ENCODE measurements around the gene SLC35E3.

DNA sequence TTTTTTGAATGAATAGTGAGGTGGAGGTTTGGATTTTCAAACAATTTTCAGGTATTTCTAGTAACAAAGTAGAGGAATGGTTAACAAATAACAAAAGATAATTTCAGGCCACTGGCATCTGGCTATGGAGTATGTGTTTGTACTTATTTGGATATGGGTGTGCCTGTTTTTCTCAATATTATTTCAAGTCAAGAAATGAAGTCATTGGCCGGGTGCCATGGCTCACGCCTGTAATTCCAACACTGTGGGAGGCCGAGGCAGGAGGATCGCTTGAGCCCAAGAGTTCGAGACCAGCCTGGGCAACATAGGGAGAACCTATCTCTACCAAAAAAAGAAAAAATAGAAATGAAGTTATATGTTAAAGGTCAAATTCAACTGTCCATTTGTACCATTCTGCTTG lies 13.9 kb downstream of the SLC35E3 start:
- TF ChIP-seq ZFP90 (CRISPR knock-in tag; IDR thresholded peaks at IDR 0.05; ENCODE audit: borderline replicate concordance), result no peak
- no peak for TF ChIP-seq ESRRA (CRISPR knock-in tag; IDR thresholded peaks at IDR 0.05; ENCODE audit: low read depth)
- TF ChIP-seq, protein P1, sequence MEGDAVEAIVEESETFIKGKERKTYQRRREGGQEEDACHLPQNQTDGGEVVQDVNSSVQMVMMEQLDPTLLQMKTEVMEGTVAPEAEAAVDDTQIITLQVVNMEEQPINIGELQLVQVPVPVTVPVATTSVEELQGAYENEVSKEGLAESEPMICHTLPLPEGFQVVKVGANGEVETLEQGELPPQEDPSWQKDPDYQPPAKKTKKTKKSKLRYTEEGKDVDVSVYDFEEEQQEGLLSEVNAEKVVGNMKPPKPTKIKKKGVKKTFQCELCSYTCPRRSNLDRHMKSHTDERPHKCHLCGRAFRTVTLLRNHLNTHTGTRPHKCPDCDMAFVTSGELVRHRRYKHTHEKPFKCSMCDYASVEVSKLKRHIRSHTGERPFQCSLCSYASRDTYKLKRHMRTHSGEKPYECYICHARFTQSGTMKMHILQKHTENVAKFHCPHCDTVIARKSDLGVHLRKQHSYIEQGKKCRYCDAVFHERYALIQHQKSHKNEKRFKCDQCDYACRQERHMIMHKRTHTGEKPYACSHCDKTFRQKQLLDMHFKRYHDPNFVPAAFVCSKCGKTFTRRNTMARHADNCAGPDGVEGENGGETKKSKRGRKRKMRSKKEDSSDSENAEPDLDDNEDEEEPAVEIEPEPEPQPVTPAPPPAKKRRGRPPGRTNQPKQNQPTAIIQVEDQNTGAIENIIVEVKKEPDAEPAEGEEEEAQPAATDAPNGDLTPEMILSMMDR (CRISPR knock-in tag; IDR thresholded peaks at IDR 0.05), result no peak
- no peak for TF ChIP-seq KLF12 (CRISPR knock-in tag; IDR thresholded peaks at IDR 0.05; ENCODE audit: borderline replicate concordance)

Measured in HepG2 (cell line).